ENCODE results near the gene CMBL.

The CMBL gene

DNA sequence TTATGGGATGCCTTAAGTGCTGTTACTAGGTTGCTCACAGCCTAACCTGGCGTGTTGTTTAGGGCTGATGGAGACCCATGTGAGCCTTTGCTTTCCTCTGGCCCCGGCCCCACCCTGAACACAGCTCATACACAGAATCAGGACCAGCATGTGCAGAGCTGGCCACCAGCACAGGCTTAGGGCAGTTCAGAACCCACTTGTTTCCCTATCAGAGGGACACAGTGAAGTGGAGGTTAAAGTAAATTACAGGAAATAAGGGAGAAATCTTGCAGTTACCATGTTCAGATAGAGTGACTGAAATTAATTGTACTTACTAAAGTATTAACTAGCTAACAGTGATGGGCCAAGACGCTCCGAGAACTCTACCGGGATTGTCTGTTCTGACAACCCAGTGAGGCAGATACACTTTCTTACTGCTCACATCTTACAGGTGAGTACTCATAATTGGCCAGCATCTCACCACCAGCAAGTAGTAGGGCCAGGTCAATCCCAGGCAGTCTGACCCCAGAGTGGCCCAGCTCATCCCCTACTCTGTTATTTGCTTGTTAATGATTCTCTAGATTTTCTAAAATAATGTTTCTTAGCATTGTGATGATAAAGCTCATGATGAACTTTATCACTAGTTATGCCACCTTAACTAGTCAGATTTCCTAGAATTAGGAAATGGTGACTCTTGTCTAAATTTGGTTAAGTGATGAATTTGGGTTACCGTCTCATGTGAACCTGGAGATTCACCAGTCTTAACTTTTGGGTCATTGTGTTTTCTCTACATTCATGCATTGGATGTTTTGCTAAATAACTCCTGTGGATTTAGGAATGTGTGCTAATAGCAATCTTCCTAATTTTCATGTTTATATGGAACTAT is 42.2 kb downstream of the CMBL start:
- no peak for DNase-seq (ENCODE audit: extremely low spot score)
- CTCF ChIA-PET: no interaction called here
- TF ChIP-seq HDGF (IDR thresholded peaks at IDR 0.05; ENCODE audit: borderline replicate concordance) (no peak), SUZ12 (IDR thresholded peaks at IDR 0.05) (no peak), L3MBTL2 (conservative IDR thresholded peaks at IDR 0.05) (no peak), BHLHE40 (IDR thresholded peaks at IDR 0.05; ENCODE audit: borderline replicate concordance) (no peak), FOXM1 (IDR thresholded peaks at IDR 0.05; ENCODE audit: borderline replicate concordance) (no peak), CTBP1 (IDR thresholded peaks at IDR 0.05; ENCODE audit: borderline replicate concordance) (no peak), ELF4 (IDR thresholded peaks at IDR 0.05) (no peak), TARDBP (IDR thresholded peaks at IDR 0.05) (no peak), SP1 (IDR thresholded peaks at IDR 0.05) (no peak), ARNT (IDR thresholded peaks at IDR 0.05) (no peak), FOXA1 (IDR thresholded peaks at IDR 0.05) (no peak), ZNF384 (IDR thresholded peaks at IDR 0.05) (no peak), NFRKB (IDR thresholded peaks at IDR 0.05) (no peak), LEF1 (IDR thresholded peaks at IDR 0.05; ENCODE audit: borderline replicate concordance) (no peak), FOXK2 (IDR thresholded peaks at IDR 0.05) (no peak)
- TF ChIP-seq, protein P1, sequence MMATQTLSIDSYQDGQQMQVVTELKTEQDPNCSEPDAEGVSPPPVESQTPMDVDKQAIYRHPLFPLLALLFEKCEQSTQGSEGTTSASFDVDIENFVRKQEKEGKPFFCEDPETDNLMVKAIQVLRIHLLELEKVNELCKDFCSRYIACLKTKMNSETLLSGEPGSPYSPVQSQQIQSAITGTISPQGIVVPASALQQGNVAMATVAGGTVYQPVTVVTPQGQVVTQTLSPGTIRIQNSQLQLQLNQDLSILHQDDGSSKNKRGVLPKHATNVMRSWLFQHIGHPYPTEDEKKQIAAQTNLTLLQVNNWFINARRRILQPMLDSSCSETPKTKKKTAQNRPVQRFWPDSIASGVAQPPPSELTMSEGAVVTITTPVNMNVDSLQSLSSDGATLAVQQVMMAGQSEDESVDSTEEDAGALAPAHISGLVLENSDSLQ (IDR thresholded peaks at IDR 0.05): no peak
- POLR2A ChIA-PET: interaction anchor here (1.7 to 2.0 kb wide), 2 partner anchors 14 to 88 kb away, joined by 5 to 6 read pairs; partner anchors contain the start of gene MARCHF6

DNA sequence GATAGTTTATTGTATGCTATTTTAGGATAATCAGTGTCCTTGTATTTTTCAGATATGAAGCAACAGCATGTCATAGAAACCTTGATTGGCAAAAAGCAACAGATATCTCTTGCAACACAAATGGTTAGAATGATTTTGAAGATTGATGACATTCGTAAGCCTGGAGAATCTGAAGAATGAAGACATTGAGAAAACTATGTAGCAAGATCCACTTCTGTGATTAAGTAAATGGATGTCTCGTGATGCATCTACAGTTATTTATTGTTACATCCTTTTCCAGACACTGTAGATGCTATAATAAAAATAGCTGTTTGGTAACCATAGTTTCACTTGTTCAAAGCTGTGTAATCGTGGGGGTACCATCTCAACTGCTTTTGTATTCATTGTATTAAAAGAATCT is 43.1 kb downstream of the CMBL start:
- CTCF ChIA-PET: no interaction called here
- DNase-seq (ENCODE audit: extremely low spot score): no peak

DNA sequence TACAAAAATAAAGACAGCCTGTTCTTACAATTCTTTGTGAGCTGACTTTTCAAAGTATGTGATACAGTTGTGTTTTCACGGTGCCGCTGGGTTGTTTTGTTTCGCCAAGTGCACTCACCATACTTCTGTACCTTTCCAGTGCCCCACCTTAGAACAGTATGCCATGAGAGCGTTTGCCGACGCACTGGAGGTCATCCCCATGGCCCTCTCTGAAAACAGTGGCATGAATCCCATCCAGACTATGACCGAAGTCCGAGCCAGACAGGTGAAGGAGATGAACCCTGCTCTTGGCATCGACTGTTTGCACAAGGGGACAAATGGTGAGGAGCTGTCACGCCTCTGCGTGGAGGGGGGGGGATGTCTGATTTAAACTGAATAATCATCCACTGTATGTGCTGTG is 44.7 kb downstream of the CMBL start:
- POLR2A ChIA-PET: interaction anchor here (0.5 to 2.0 kb wide), 3 partner anchors 12 to 298 kb away, joined by 3 to 6 read pairs (median 3); partner anchors contain the start of genes ATPSCKMT and CCT5
- no peak for TF ChIP-seq SP1 (IDR thresholded peaks at IDR 0.05)
- DNase-seq (ENCODE audit: extremely low spot score): no peak
- CTCF ChIA-PET: no interaction called here

More for the DNA sequence above, 43.1 kb downstream of the CMBL start:
- POLR2A ChIA-PET: interaction anchor here (0.9 to 2.0 kb wide), 3 partner anchors 13 to 89 kb away, joined by 3 to 6 read pairs (median 5); partner anchors contain the start of gene MARCHF6
- no peak for TF ChIP-seq FOXK2 (IDR thresholded peaks at IDR 0.05)
- TF ChIP-seq ZNF384 (IDR thresholded peaks at IDR 0.05): no peak
- no peak for TF ChIP-seq SUZ12 (IDR thresholded peaks at IDR 0.05)
- TF ChIP-seq, protein P1 (IDR thresholded peaks at IDR 0.05): no peak
- TF ChIP-seq ELF4 (IDR thresholded peaks at IDR 0.05): no peak
- no peak for TF ChIP-seq L3MBTL2 (conservative IDR thresholded peaks at IDR 0.05)
- no peak for TF ChIP-seq ARNT (IDR thresholded peaks at IDR 0.05)
- no peak for TF ChIP-seq NFRKB (IDR thresholded peaks at IDR 0.05)
- TF ChIP-seq HDGF (IDR thresholded peaks at IDR 0.05; ENCODE audit: borderline replicate concordance): no peak
- TF ChIP-seq FOXA1 (IDR thresholded peaks at IDR 0.05): no peak
- no peak for TF ChIP-seq FOXM1 (IDR thresholded peaks at IDR 0.05; ENCODE audit: borderline replicate concordance)
- TF ChIP-seq LEF1 (IDR thresholded peaks at IDR 0.05; ENCODE audit: borderline replicate concordance): no peak
- TF ChIP-seq BHLHE40 (IDR thresholded peaks at IDR 0.05; ENCODE audit: borderline replicate concordance): no peak
- TF ChIP-seq TARDBP (IDR thresholded peaks at IDR 0.05): no peak
- TF ChIP-seq SP1 (IDR thresholded peaks at IDR 0.05): no peak
- no peak for TF ChIP-seq CTBP1 (IDR thresholded peaks at IDR 0.05; ENCODE audit: borderline replicate concordance)

DNA sequence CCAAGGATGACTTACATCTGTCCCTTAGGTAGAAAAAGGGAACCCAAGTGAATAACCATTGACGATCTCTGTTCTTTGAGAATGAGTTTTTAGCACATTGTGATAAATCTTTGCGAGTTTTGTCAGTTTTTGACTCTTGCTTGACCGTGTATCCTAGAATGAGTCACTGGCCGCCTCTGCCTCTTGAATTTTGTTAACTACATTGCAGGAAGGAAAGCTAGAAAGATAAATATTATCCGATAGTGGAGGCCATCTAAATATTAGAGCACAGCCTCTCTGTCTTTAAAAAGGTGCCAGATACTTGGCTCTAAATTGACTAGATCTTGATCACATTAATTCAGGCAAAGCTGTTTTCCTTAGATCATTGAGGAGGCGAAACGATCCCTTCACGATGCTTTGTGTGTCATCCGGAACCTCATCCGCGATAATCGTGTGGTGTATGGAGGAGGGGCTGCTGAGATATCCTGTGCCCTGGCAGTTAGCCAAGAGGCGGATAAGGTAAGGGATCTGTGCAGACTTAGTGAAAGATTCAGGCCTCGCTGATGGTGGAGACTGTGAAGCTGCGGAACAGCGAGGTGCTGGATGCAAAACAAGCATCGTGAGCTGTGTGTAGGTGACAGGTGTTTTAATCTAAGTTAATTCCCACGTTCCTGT is 45.5 kb downstream of the CMBL start:
- CTCF ChIA-PET: no interaction called here
- POLR2A ChIA-PET: interaction anchor here (1.1 kb wide), 1 partner anchor 12 kb away, joined by 3 read pairs; the partner anchor contains the start of genes ATPSCKMT and CCT5
- TF ChIP-seq ELF4 (IDR thresholded peaks at IDR 0.05): no peak
- no peak for DNase-seq (ENCODE audit: extremely low spot score)

DNA sequence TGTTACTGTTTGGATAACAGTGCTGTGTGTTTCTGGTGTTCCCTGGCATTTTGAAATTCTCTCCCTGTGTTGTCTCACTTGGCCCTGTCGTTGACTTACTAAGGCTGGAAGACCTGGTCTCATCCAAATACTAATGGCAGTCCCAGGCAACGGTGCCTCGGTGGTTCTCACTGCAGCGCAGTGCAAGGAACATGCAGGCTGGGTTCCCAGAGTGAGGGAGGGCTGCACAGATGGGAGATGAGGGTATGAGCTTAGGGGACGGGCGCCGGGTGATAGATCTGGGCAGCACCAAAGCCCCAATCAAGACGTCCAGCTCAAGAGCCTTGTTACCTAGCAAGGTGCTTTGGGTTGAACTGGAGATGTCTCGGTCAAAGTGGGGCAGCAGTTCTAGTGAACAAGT is 46.6 kb downstream of the CMBL start:
- ChIA-PET CTCF (no interaction called here), POLR2A (interaction anchor here (0.6 to 1.3 kb wide), 2 partner anchors 12 to 92 kb away, joined by 3 read pairs; partner anchors contain the start of genes ATPSCKMT, CCT5 and MARCHF6)
- no peak for DNase-seq (ENCODE audit: extremely low spot score)
- TF ChIP-seq CTBP1 (IDR thresholded peaks at IDR 0.05; ENCODE audit: borderline replicate concordance) (no peak), FOXK2 (IDR thresholded peaks at IDR 0.05) (no peak), SUZ12 (IDR thresholded peaks at IDR 0.05) (no peak), LEF1 (IDR thresholded peaks at IDR 0.05; ENCODE audit: borderline replicate concordance) (no peak), L3MBTL2 (conservative IDR thresholded peaks at IDR 0.05) (no peak), ZNF384 (IDR thresholded peaks at IDR 0.05) (no peak), SP1 (IDR thresholded peaks at IDR 0.05) (no peak), NFRKB (IDR thresholded peaks at IDR 0.05) (no peak), ELF4 (IDR thresholded peaks at IDR 0.05) (no peak), BHLHE40 (IDR thresholded peaks at IDR 0.05; ENCODE audit: borderline replicate concordance) (no peak)
- TF ChIP-seq, protein P1 (IDR thresholded peaks at IDR 0.05): no peak

DNA sequence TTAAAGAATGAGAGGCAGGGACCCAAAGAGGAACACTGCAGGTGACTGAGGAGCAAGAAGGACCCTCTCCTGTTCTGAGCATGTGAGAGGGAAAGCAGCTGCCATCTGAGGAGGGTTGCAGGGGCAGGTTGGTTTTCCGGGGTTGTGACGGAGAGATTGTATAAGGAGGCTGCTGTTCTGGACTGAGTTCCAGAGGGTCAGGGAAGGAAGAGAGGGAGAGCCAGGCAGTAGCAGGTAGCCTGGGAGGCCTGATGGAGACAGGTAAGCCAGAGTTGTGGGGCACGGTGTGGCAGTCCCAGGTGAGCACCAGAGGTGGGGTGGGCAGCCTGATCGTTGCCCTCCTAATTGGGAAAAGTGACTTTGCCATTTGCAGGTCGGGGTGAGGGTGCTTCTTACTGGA is 47.8 kb downstream of the CMBL start:
- POLR2A ChIA-PET: interaction anchor here (2.2 kb wide), 1 partner anchor 10 kb away, joined by 10 read pairs; the partner anchor contains the start of genes ATPSCKMT and CCT5
- TF ChIP-seq ELF4 (IDR thresholded peaks at IDR 0.05) (no peak), FOXM1 (IDR thresholded peaks at IDR 0.05; ENCODE audit: borderline replicate concordance) (no peak), FOXA1 (IDR thresholded peaks at IDR 0.05) (no peak), FOXK2 (IDR thresholded peaks at IDR 0.05) (no peak), HDGF (IDR thresholded peaks at IDR 0.05; ENCODE audit: borderline replicate concordance) (no peak), BHLHE40 (IDR thresholded peaks at IDR 0.05; ENCODE audit: borderline replicate concordance) (no peak), ZNF384 (IDR thresholded peaks at IDR 0.05) (no peak), SP1 (IDR thresholded peaks at IDR 0.05) (no peak), LEF1 (IDR thresholded peaks at IDR 0.05; ENCODE audit: borderline replicate concordance) (no peak)
- TF ChIP-seq, protein P1 (IDR thresholded peaks at IDR 0.05): no peak
- no peak for DNase-seq (ENCODE audit: extremely low spot score)
- CTCF ChIA-PET: no interaction called here

All from HEK293T (cell line).